Osteoblast (primary cell): Measurements from ENCODE around the gene EPS8L2. TPM values are rescaled to one million over a fixed set of nuclear protein-coding genes. Genes with fewer than 3 reads are reported as not detected.
"Not testable (repeated sequence)": the region's sequence is repeated elsewhere in the genome, so short reads cannot be mapped to it uniquely, and the experiment has no call there.

Experiments used
- DNase-seq: peaks from one replicate; pipeline ENCODE4 v3.0.0; 2011; ENCODE audit warnings: low spot score, mixed read lengths; ENCODE audit not compliant: insufficient read length; ENCODE audit errors: missing footprints
- H2AFZ ChIP-seq: 2 replicates; pipeline ENCODE4 v1.6.0; 2011; ENCODE audit warnings: mild to moderate bottlenecking, low read length
- H3K27ac ChIP-seq: 2 replicates; pipeline ENCODE4 v1.5.1; 2011; ENCODE audit warnings: mild to moderate bottlenecking, low read depth, low read length, moderate library complexity
- H3K27me3 ChIP-seq: 2 replicates; pipeline ENCODE4 v1.6.0; 2012; ENCODE audit warnings: mild to moderate bottlenecking, control low read depth, inconsistent platforms, low read length, moderate library complexity; ENCODE audit not compliant: insufficient read depth
- H3K36me3 ChIP-seq: 2 replicates; pipeline ENCODE4 v1.5.1; 2011; ENCODE audit warnings: mild to moderate bottlenecking, low read length, control low read depth, moderate library complexity; ENCODE audit not compliant: insufficient read depth
- H3K4me1 ChIP-seq: 2 replicates; pipeline ENCODE4 v1.5.1; 2011; ENCODE audit warnings: mild to moderate bottlenecking, low read length, control low read depth, moderate library complexity; ENCODE audit not compliant: insufficient read depth
- H3K4me2 ChIP-seq: 2 replicates; pipeline ENCODE4 v1.6.0; 2011; ENCODE audit warnings: mild to moderate bottlenecking, low read length; ENCODE audit not compliant: insufficient read depth
- H3K4me3 ChIP-seq: fragments of 200-600 bp; sonication (generic); 3 replicates; pipeline ENCODE4 v1.5.1; 2012; ENCODE audit warnings: mild to moderate bottlenecking, low read length, inconsistent platforms; ENCODE audit not compliant: insufficient read depth
- H3K79me2 ChIP-seq: 2 replicates; pipeline ENCODE4 v1.6.0; 2012; ENCODE audit warnings: mild to moderate bottlenecking, low read length, control low read depth, inconsistent platforms; ENCODE audit not compliant: insufficient read depth
- H3K9me3 ChIP-seq: 2 replicates; pipeline ENCODE4 v1.5.1; 2011; ENCODE audit warnings: low read depth, low read length, control low read depth
- H4K20me1 ChIP-seq: 2 replicates; pipeline ENCODE4 v1.6.0; 2012; ENCODE audit warnings: mild to moderate bottlenecking, low read length, control low read depth; ENCODE audit not compliant: insufficient read depth
- CTCF ChIP-seq: IDR thresholded peaks from 2 replicates; pipeline ENCODE4 v1.5.1; 2011; ENCODE audit warnings: mild to moderate bottlenecking, low read depth, low read length, moderate library complexity; ENCODE audit errors: extremely low read depth
- total RNA-seq: library from RNA; depleted of rRNA; stranded (reverse); fragments of >200 nt; gene quantifications from 2 replicates; pipeline ENCODE4 v1.2.3, GENCODE V29; 2012

The EPS8L2 gene
- total RNA-seq, 1 donor: 29.7 TPM

GRCh38 chr11:737366-737765, 31.3 kb downstream of the EPS8L2 start:
- no peak overlapping the region for H3K27ac ChIP-seq
- H3K4me2 ChIP-seq: peak overlapping the region; percentile 39
- H4K20me1 ChIP-seq: no peaks in the 10 kb centered on the region

GRCh38 chr11:737899-738298, 31.9 kb downstream of the EPS8L2 start:
- not testable (repeated sequence) for H2AFZ ChIP-seq, H4K20me1 ChIP-seq, DNase-seq, H3K4me2 ChIP-seq, H3K4me1 ChIP-seq, H3K4me3 ChIP-seq, H3K27ac ChIP-seq, H3K79me2 ChIP-seq, H3K9me3 ChIP-seq, H3K36me3 ChIP-seq
- peaks cover 15% of the 10 kb centered on the region for H3K27me3 ChIP-seq

More at GRCh38 chr11:737366-737765, 31.3 kb downstream of the EPS8L2 start:
- Histone ChIP-seq H2AFZ (peak overlapping the region; percentile 59), H3K36me3 (no peaks in the 10 kb centered on the region), H3K79me2 (no peaks in the 10 kb centered on the region), H3K4me3 (no peak overlapping the region), H3K9me3 (no peaks in the 10 kb centered on the region), H3K27me3 (peaks cover 15% of the 10 kb centered on the region), H3K4me1 (no peaks in the 10 kb centered on the region)
- TF ChIP-seq CTCF: no peak
- peak; percentile 42 for DNase-seq

GRCh38 chr11:742156-742546, 36.1 kb downstream of the EPS8L2 start:
- no peak overlapping the region for H3K4me2 ChIP-seq
- no peak for TF ChIP-seq CTCF
- peak; percentile 6 for DNase-seq
- H3K27ac ChIP-seq: no peak overlapping the region
- H3K79me2 ChIP-seq: no peaks in the 10 kb centered on the region
- no peaks in the 10 kb centered on the region for H4K20me1 ChIP-seq
- no peaks in the 10 kb centered on the region for H3K36me3 ChIP-seq
- H3K27me3 ChIP-seq: peaks cover 10% of the 10 kb centered on the region
- no peaks in the 10 kb centered on the region for H3K9me3 ChIP-seq
- H3K4me1 ChIP-seq: peaks cover 6% of the 10 kb centered on the region
- no peak overlapping the region for H3K4me3 ChIP-seq
- H2AFZ ChIP-seq: no peak overlapping the region

- Histone ChIP-seq H3K27me3 (peaks cover 5% of the 10 kb centered on the region), H3K4me1 (peaks cover 6% of the 10 kb centered on the region), H3K36me3 (no peaks in the 10 kb centered on the region), H3K4me2 (no peak overlapping the region), H3K79me2 (peaks cover 5% of the 10 kb centered on the region), H3K9me3 (no peaks in the 10 kb centered on the region), H3K27ac (no peak overlapping the region), H4K20me1 (no peaks in the 10 kb centered on the region), H3K4me3 (no peak overlapping the region), H2AFZ (no peak overlapping the region)
- TF ChIP-seq CTCF: no peak
- DNase-seq: no peak
These were observed 36.7 kb downstream of the EPS8L2 start for GRCh38 chr11:742571-743201.
